OCI-LY7 (cell line): ENCODE measurements around the gene GPBAR1. TPM values are rescaled to one million over a fixed set of nuclear protein-coding genes. Genes with fewer than 3 reads are reported as not detected.
"Not testable (repeated sequence)": the region's sequence is repeated elsewhere in the genome, so short reads cannot be mapped to it uniquely, and the experiment has no call there.

Source experiments
- BruUV-seq: library from RNA; stranded (reverse); fragments of 400-500 nt; replicated peaks from 2 replicates; lab custom pipeline; 2021; lab: Mats Ljungman, UMichigan
- CTCF ChIA-PET: fragments of 300-600 bp; sonication (Branson Sonifier 250); formaldehyde crosslinking; loops from one replicate; lab custom pipeline; 2022; ENCODE audit warnings: antibody characterized with exemption; ENCODE audit not compliant: unreplicated experiment; lab: Charles Lee
- POLR2A ChIA-PET: fragments of 300-600 bp; sonication (Branson Sonifier 250); formaldehyde crosslinking; loops from one replicate; lab custom pipeline; 2022; ENCODE audit warnings: antibody characterized with exemption; lab: Charles Lee
- DNase-seq: peaks from one replicate; pipeline ENCODE4 v3.0.0-alpha.2; 2015; ENCODE audit warnings: low spot score
- H2AFZ ChIP-seq: fragments of 200-600 bp; sonication (generic), shearing (Covaris generic); 2 replicates; pipeline ENCODE4 v1.6.1; 2014; ENCODE audit warnings: mild to moderate bottlenecking, antibody characterized with exemption, low read length, moderate library complexity
- H3K27ac ChIP-seq: fragments of 200-600 bp; sonication (generic); 2 replicates; pipeline ENCODE4 v1.5.1; 2014; ENCODE audit warnings: mixed run types, low read depth, mild to moderate bottlenecking, moderate library complexity, low read length, inconsistent platforms; ENCODE audit not compliant: poor library complexity, severe bottlenecking
- H3K36me3 ChIP-seq: fragments of 200-600 bp; sonication (generic); 2 replicates; pipeline ENCODE4 v1.6.1; 2014; ENCODE audit warnings: mild to moderate bottlenecking, antibody characterized with exemption, low read length, moderate library complexity, mixed read lengths; ENCODE audit not compliant: insufficient read depth
- H3K4me1 ChIP-seq: fragments of 200-600 bp; sonication (generic); 2 replicates; pipeline ENCODE4 v1.5.1; 2014; ENCODE audit warnings: mild to moderate bottlenecking, low read length; ENCODE audit not compliant: insufficient read depth, poor library complexity, severe bottlenecking
- H3K4me2 ChIP-seq: fragments of 200-600 bp; sonication (generic); 2 replicates; pipeline ENCODE4 v1.6.1; 2014; ENCODE audit warnings: mild to moderate bottlenecking, low read length
- H3K4me3 ChIP-seq: fragments of 200-600 bp; sonication (generic); 2 replicates; pipeline ENCODE4 v1.5.1; 2014; ENCODE audit warnings: mild to moderate bottlenecking, low read depth, low read length; ENCODE audit not compliant: poor library complexity, severe bottlenecking
- H3K79me2 ChIP-seq: fragments of 200-600 bp; sonication (generic); 2 replicates; pipeline ENCODE4 v1.6.1; 2016; ENCODE audit warnings: low read depth, mild to moderate bottlenecking, low read length, moderate library complexity, mixed read lengths; ENCODE audit not compliant: insufficient read depth
- H3K9me2 ChIP-seq: fragments of 200-600 bp; sonication (generic); 2 replicates; pipeline ENCODE4 v1.6.1; 2016; ENCODE audit warnings: mild to moderate bottlenecking, low read length, mixed read lengths; ENCODE audit not compliant: insufficient read depth
- H3K9me3 ChIP-seq: fragments of 200-600 bp; sonication (generic); 2 replicates; pipeline ENCODE4 v1.6.1; 2014; ENCODE audit warnings: mild to moderate bottlenecking, mixed run types, low read length, mixed read lengths
- H4K20me1 ChIP-seq: fragments of 200-600 bp; sonication (generic); 2 replicates; pipeline ENCODE4 v1.6.1; 2014; ENCODE audit warnings: mild to moderate bottlenecking, antibody characterized with exemption, low read length, moderate library complexity, mixed read lengths; ENCODE audit not compliant: insufficient read depth
- EZH2phosphoT487 ChIP-seq: fragments of 200-600 bp; sonication (generic); IDR thresholded peaks from 2 replicates; pipeline ENCODE4 v1.6.1; 2018; ENCODE audit warnings: low read depth, borderline replicate concordance, mild to moderate bottlenecking, mixed run types, antibody characterized with exemption, low read length, moderate library complexity, mixed read lengths
- intact Hi-C: fragments of 100-400 bp; cut with micrococcal nuclease; formaldehyde crosslinking; loops from one replicate; pipeline ENCODE4 v1.10.0; 2022; ENCODE audit not compliant: unreplicated experiment
- total RNA-seq, 2 experiments: library from RNA; depleted of rRNA in 1 of 2; stranded (reverse); fragments of >200 nt in 1 of 2; shearing (Covaris generic) in 1 of 2; gene quantifications; 2 replicates each; pipeline ENCODE4 v1.2.3, GENCODE V29; 2014 to 2022
- TF ChIP-seq, protein P1 (sequence below): fragments of 200-600 bp; sonication (generic); conservative IDR thresholded peaks from 2 replicates; pipeline ENCODE4 v1.5.1; 2014; ENCODE audit warnings: mild to moderate bottlenecking, antibody characterized with exemption, low read length, moderate library complexity, mixed read lengths

Gene GPBAR1
- total RNA-seq, 2 experiments from 2014 or later: 0.22 to 0.40 TPM

GRCh38 chr2:218272531-218273212 is 11.9 kb downstream of the GPBAR1 start:
- CTCF ChIA-PET: interaction anchor here (0.7 to 3.3 kb wide), 9 partner anchors 11 to 120 kb away, joined by 3 to 17 read pairs (median 3); partner anchors contain the start of gene CATIP

GRCh38 chr2:218273214-218273907 is 12.5 kb downstream of the GPBAR1 start:
- not testable (repeated sequence) for H3K27ac ChIP-seq, DNase-seq, H4K20me1 ChIP-seq, BruUV-seq, H2AFZ ChIP-seq, H3K9me3 ChIP-seq, H3K9me2 ChIP-seq
- intact Hi-C loops: loop anchor here (2.0 to 5.0 kb wide), 4 partner anchors 27 to 374 kb away; partner anchors contain the start of gene CXCR1
- Histone ChIP-seq H3K79me2 (peaks cover 23% of the 10 kb centered on the region; the same call in 1 of the 2 replicates), H3K36me3 (peaks cover 56% of the 10 kb centered on the region), H3K4me3 (peak overlapping the region; percentile 3), H3K4me1 (peaks cover 23% of the 10 kb centered on the region), H3K4me2 (peak overlapping the region; percentile 86)
- CTCF ChIA-PET: interaction anchor here (1.0 to 3.3 kb wide), 5 partner anchors 13 to 83 kb away, joined by 3 to 17 read pairs (median 6); partner anchors contain the start of gene CATIP
- POLR2A ChIA-PET: interaction anchor here (0.7 to 4.2 kb wide), 7 partner anchors 13 to 231 kb away, joined by 3 to 35 read pairs (median 4); no protein-coding TSS in a partner anchor

More at GRCh38 chr2:218272531-218273212, 11.9 kb downstream of the GPBAR1 start:
- peaks cover 23% of the 10 kb centered on the region for H3K4me1 ChIP-seq
- no peak overlapping the region for H2AFZ ChIP-seq
- TF ChIP-seq, protein P1, sequence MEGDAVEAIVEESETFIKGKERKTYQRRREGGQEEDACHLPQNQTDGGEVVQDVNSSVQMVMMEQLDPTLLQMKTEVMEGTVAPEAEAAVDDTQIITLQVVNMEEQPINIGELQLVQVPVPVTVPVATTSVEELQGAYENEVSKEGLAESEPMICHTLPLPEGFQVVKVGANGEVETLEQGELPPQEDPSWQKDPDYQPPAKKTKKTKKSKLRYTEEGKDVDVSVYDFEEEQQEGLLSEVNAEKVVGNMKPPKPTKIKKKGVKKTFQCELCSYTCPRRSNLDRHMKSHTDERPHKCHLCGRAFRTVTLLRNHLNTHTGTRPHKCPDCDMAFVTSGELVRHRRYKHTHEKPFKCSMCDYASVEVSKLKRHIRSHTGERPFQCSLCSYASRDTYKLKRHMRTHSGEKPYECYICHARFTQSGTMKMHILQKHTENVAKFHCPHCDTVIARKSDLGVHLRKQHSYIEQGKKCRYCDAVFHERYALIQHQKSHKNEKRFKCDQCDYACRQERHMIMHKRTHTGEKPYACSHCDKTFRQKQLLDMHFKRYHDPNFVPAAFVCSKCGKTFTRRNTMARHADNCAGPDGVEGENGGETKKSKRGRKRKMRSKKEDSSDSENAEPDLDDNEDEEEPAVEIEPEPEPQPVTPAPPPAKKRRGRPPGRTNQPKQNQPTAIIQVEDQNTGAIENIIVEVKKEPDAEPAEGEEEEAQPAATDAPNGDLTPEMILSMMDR: peak; percentile 96
- no peak for TF ChIP-seq EZH2phosphoT487
- peaks cover 23% of the 10 kb centered on the region; the same call in 1 of the 2 replicates for H3K79me2 ChIP-seq
- intact Hi-C loops: loop anchor here (1.0 to 5.0 kb wide), 7 partner anchors 15 to 375 kb away; partner anchors contain the start of gene CXCR1
- BruUV-seq: no TSS peak
- no peaks in the 10 kb centered on the region for H4K20me1 ChIP-seq
- peak; percentile 91 for DNase-seq
- H3K9me3 ChIP-seq: no peaks in the 10 kb centered on the region
- H3K27ac ChIP-seq: peak overlapping the region; percentile 44
- no peaks in the 10 kb centered on the region for H3K9me2 ChIP-seq
- peak overlapping the region; percentile 86 for H3K4me2 ChIP-seq
- peaks cover 50% of the 10 kb centered on the region for H3K36me3 ChIP-seq
- H3K4me3 ChIP-seq: peak overlapping the region; percentile 97
- POLR2A ChIA-PET: interaction anchor here (0.5 to 4.2 kb wide), 8 partner anchors 10 to 232 kb away, joined by 3 to 35 read pairs (median 4); no protein-coding TSS in a partner anchor

DNA sequence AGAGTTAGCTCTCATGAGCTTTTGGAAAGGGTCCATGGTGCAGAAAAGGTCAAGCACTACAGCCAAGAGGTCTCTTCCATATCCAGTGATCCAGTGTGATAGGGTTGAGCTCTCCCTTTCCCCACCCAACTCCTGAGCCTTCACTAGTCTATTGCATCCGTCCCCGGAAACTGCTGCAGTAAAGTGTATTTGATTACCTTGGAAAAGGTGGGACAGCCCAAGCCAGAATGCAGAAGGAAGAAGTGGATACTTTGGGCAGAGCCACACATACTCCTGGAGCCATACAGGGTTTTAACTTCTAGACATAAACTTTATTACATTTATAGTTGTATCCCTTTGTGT is 13.1 kb downstream of the GPBAR1 start:
- Histone ChIP-seq H3K36me3 (peaks cover 60% of the 10 kb centered on the region), H3K4me3 (no peak overlapping the region), H2AFZ (no peak overlapping the region), H3K4me1 (peaks cover 23% of the 10 kb centered on the region), H3K9me3 (no peaks in the 10 kb centered on the region), H3K4me2 (no peak overlapping the region), H4K20me1 (no peaks in the 10 kb centered on the region), H3K79me2 (peaks cover 22% of the 10 kb centered on the region; the same call in 1 of the 2 replicates), H3K27ac (no peak overlapping the region), H3K9me2 (no peaks in the 10 kb centered on the region)
- no peak for TF ChIP-seq EZH2phosphoT487
- TF ChIP-seq, protein P1: no peak
- no peak for DNase-seq
- CTCF ChIA-PET: interaction anchor here (1.0 to 3.3 kb wide), 3 partner anchors 13 to 22 kb away, joined by 3 to 17 read pairs (median 9); no protein-coding TSS in a partner anchor
- intact Hi-C loops: loop anchor here (2.0 to 5.0 kb wide), 4 partner anchors 27 to 373 kb away; partner anchors contain the start of gene CXCR1
- POLR2A ChIA-PET: interaction anchor here (0.7 to 1.0 kb wide), 3 partner anchors 18 to 113 kb away, joined by 3 to 4 read pairs (median 4); no protein-coding TSS in a partner anchor
- BruUV-seq: no TSS peak
